ENCODE results near the gene ETV1. TPM values are rescaled to one million over a fixed set of nuclear protein-coding genes. Genes with fewer than 3 reads are reported as not detected.

The ETV1 gene
- total and polyA plus RNA-seq, 9 of the 15 experiments (the other 6 are each of a cell fraction or from before 2014, with no cell fraction given) = 7.2 to 27.4 (median 14.0) TPM

GRCh38 chr7:13990984-13991790, 1.7 kb upstream of the ETV1 start (continued):
- TF ChIP-seq BCLAF1 (IDR thresholded peaks at IDR 0.05; ENCODE audit: borderline replicate concordance in 1 of 2, control insufficient read depth in 1 of 2, low read depth in 2 of 2, low read length in 1 of 2) (no peak), ZNF407 (IDR thresholded peaks at IDR 0.05; ENCODE audit: low read depth) (no peak), CXXC5 (CRISPR knock-in tag; IDR thresholded peaks at IDR 0.05) (peak; percentile 58), ZBTB11 (CRISPR knock-in tag; IDR thresholded peaks at IDR 0.05) (no peak), HMG20B (CRISPR knock-in tag; IDR thresholded peaks at IDR 0.05) (no peak), ZBTB34 (CRISPR knock-in tag; IDR thresholded peaks at IDR 0.05) (no peak), ILK (tag; IDR thresholded peaks at IDR 0.05; ENCODE audit: borderline replicate concordance, low read depth) (no peak)
